Endothelial cell of umbilical vein (primary cell): ENCODE measurements around the gene GRM7. TPM values are rescaled to one million over a fixed set of nuclear protein-coding genes. Genes with fewer than 3 reads are reported as not detected.

Experiments used
- Bru-seq: library from RNA; stranded (reverse); fragments of 400-500 nt; gene quantifications from one replicate; lab custom pipeline; 2021; lab: Mats Ljungman, UMichigan
- BruChase-seq, 2 experiments: library from RNA; stranded (reverse); fragments of 400-500 nt; gene quantifications; one replicate each; lab custom pipeline; 2021; lab: Mats Ljungman, UMichigan
- BruUV-seq: library from RNA; stranded (reverse); fragments of 400-500 nt; replicated peaks from 2 replicates; lab custom pipeline; 2021; lab: Mats Ljungman, UMichigan
- CTCF ChIA-PET: fragments of 300-600, 350-600 bp; sonication (Branson Sonifier 250); formaldehyde crosslinking; loops from one replicate; lab custom pipeline; 2021; ENCODE audit warnings: antibody characterized with exemption, inconsistent platforms; lab: Charles Lee
- POLR2A ChIA-PET: fragments of 300-600, 350-600 bp; sonication (Branson Sonifier 250); formaldehyde crosslinking; loops from one replicate; lab custom pipeline; 2021; ENCODE audit warnings: antibody characterized with exemption, inconsistent platforms; lab: Charles Lee
- DNase-seq: peaks from one replicate; pipeline ENCODE4 v3.0.0-alpha.2; 2011; ENCODE audit warnings: low read depth, low spot score
- FAIRE-seq: peaks from 2 replicates; lab custom pipeline; 2011; peaks lifted over from hg19 to GRCh38; lab: Jason Lieb, UNC
- H2AFZ ChIP-seq: 2 replicates; pipeline ENCODE4 v1.6.0; 2012; ENCODE audit warnings: low read depth, low read length, control low read depth, inconsistent platforms
- H3K27ac ChIP-seq: 2 replicates; pipeline ENCODE4 v1.5.1; 2011; ENCODE audit warnings: low read depth, mild to moderate bottlenecking, control low read depth, low read length, moderate library complexity; ENCODE audit not compliant: insufficient read depth
- H3K27me3 ChIP-seq, 2 experiments: 2 replicates each; pipeline versions ENCODE4 v1.6.0 to v1.6.1; 2011; ENCODE audit warnings: low read length in 2 of 2, mixed read lengths in 1 of 2; ENCODE audit not compliant: control insufficient read depth in 2 of 2, insufficient read depth in 2 of 2
- H3K36me3 ChIP-seq, 2 experiments: 2 replicates in 1 of 2; 3 replicates in 1 of 2; pipeline ENCODE4 v1.5.1; 2011; ENCODE audit warnings: low read length in 2 of 2, mild to moderate bottlenecking in 1 of 2, moderate library complexity in 1 of 2; ENCODE audit not compliant: control insufficient read depth in 2 of 2, insufficient read depth in 2 of 2; ENCODE audit errors: extremely low read depth in 1 of 2
- H3K4me1 ChIP-seq: 3 replicates; pipeline ENCODE4 v1.5.1; 2011; ENCODE audit warnings: mild to moderate bottlenecking, low read length; ENCODE audit not compliant: control insufficient read depth, insufficient read depth; ENCODE audit errors: extremely low read depth
- H3K4me2 ChIP-seq: 2 replicates; pipeline ENCODE4 v1.6.1; 2011; ENCODE audit warnings: low read length, control low read depth, mixed read lengths; ENCODE audit not compliant: insufficient read depth
- H3K4me3 ChIP-seq, 3 experiments: fragments of 200-600 bp in 1 of 3; sonication (generic), shearing (Covaris generic) in 1 of 3; replicated peaks in 1 of 3; 2 replicates each; pipeline ENCODE4 v1.5.1; 2011 to 2016; ENCODE audit warnings: control low read depth in 3 of 3, low read length in 3 of 3, mild to moderate bottlenecking in 2 of 3, inconsistent platforms in 1 of 3, low read depth in 1 of 3, moderate library complexity in 1 of 3; ENCODE audit not compliant: insufficient read depth in 1 of 3
- H3K79me2 ChIP-seq: 2 replicates; pipeline ENCODE4 v1.6.0; 2012; ENCODE audit warnings: low read length, inconsistent platforms; ENCODE audit not compliant: control insufficient read depth, insufficient read depth
- H3K9ac ChIP-seq: replicated peaks from 2 replicates; pipeline ENCODE3; 2011; ENCODE audit warnings: low read length, control low read depth; ENCODE audit not compliant: insufficient read depth; ENCODE audit errors: extremely low read depth
- H3K9me1 ChIP-seq: replicated peaks from 3 replicates; pipeline ENCODE4 v1.6.0; 2011; ENCODE audit warnings: mild to moderate bottlenecking, low read length; ENCODE audit not compliant: control insufficient read depth, insufficient read depth; ENCODE audit errors: extremely low read depth
- H3K9me3 ChIP-seq: replicated peaks from 2 replicates; pipeline ENCODE4 v1.5.1; 2012; ENCODE audit warnings: low read length, inconsistent platforms; ENCODE audit not compliant: control insufficient read depth, insufficient read depth
- H4K20me1 ChIP-seq: replicated peaks from 2 replicates; pipeline ENCODE3; 2011; ENCODE audit warnings: mild to moderate bottlenecking, low read length; ENCODE audit not compliant: control insufficient read depth, insufficient read depth; ENCODE audit errors: extremely low read depth
- EZH2 ChIP-seq: IDR thresholded peaks from 2 replicates; pipeline ENCODE4 v1.6.1; 2012; ENCODE audit warnings: borderline replicate concordance, low read depth, mild to moderate bottlenecking, moderate library complexity, low read length, inconsistent platforms; ENCODE audit not compliant: severe bottlenecking
- FOS ChIP-seq: IDR thresholded peaks from 2 replicates; pipeline ENCODE4 v1.6.1; 2011; ENCODE audit warnings: mild to moderate bottlenecking, low read length, moderate library complexity, borderline replicate concordance; ENCODE audit not compliant: insufficient read depth
- GATA2 ChIP-seq: IDR thresholded peaks from 2 replicates; pipeline ENCODE4 v1.7.0; 2011; ENCODE audit warnings: low read depth, mild to moderate bottlenecking, moderate library complexity, mixed read lengths, low read length; ENCODE audit not compliant: insufficient read length, insufficient read depth
- JUN ChIP-seq: IDR thresholded peaks from 2 replicates; pipeline ENCODE4 v1.6.1; 2011; ENCODE audit warnings: borderline replicate concordance, low read depth; ENCODE audit not compliant: insufficient read length, insufficient read depth
- MAX ChIP-seq: IDR thresholded peaks from 2 replicates; pipeline ENCODE4 v1.6.1; 2011; ENCODE audit not compliant: insufficient read depth, insufficient read length
- MYC ChIP-seq: IDR thresholded peaks from one replicate; pipeline ENCODE4 v1.6.1; 2011; ENCODE audit warnings: mild to moderate bottlenecking, low read depth, low read length
- POLR2A ChIP-seq: IDR thresholded peaks from 2 replicates; pipeline ENCODE4 v1.6.1; 2012; ENCODE audit warnings: low read depth, mild to moderate bottlenecking, control low read depth, low read length
- POLR2AphosphoS5 ChIP-seq: IDR thresholded peaks from 2 replicates; pipeline ENCODE4 v1.6.1; 2012; ENCODE audit warnings: low read depth, mild to moderate bottlenecking, control low read depth, low read length, moderate library complexity; ENCODE audit not compliant: insufficient read depth
- dilution Hi-C: fragments of 300-500 bp; cut with MboI; formaldehyde crosslinking; loops from one replicate; pipeline ENCODE4 v1.15.0; 2019; ENCODE audit warnings: low sequenced_read_pairs; ENCODE audit not compliant: extremely low pct_ligation_motif_present
- intact Hi-C: fragments of 100-400 bp; cut with micrococcal nuclease; formaldehyde crosslinking; loops from one replicate; pipeline ENCODE4 v1.10.0; 2022
- long read RNA-seq: library from polyadenylated mRNA; stranded (forward); transcript quantifications from one replicate; pipeline ENCODE4 v2.0.0, GENCODE V29; 2021
- polyA minus RNA-seq, 3 experiments: library from RNA; depleted of rRNA, polyadenylated mRNA; stranded (reverse); fragments of >200 nt; gene quantifications; 1 replicate in 1 of 3; 2 replicates in 2 of 3; pipeline ENCODE4 v1.2.3, GENCODE V29; 2011
- polyA plus RNA-seq, 4 experiments: library from polyadenylated mRNA; depleted of rRNA in 3 of 4; stranded (reverse) in 3 of 4; unstranded in 1 of 4; fragments of >200 nt; gene quantifications; 2 replicates each; pipeline versions ENCODE4 v1.2.1 to v1.2.3, GENCODE V29; 2011 to 2012; ENCODE audit warnings: missing spikeins in 1 of 4
- total RNA-seq: library from RNA; stranded (reverse); gene quantifications from 2 replicates; pipeline ENCODE4 v1.2.3, GENCODE V29; 2021
- TF ChIP-seq, protein P1 (sequence below), 2 donors: IDR thresholded peaks; 1 replicate in 1 of 2; 2 replicates in 1 of 2; pipeline ENCODE4 v1.5.1; 2011; ENCODE audit warnings: low read length in 2 of 2, mild to moderate bottlenecking in 2 of 2, moderate library complexity in 2 of 2, control low read depth in 1 of 2, inconsistent platforms in 1 of 2, low read depth in 1 of 2; ENCODE audit not compliant: insufficient read depth in 1 of 2; ENCODE audit errors: extremely low read depth in 1 of 2

The GRM7 gene
- total RNA-seq (not detected in 2 replicates), polyA plus RNA-seq (0.10 and 0.12 TPM in 2 replicates), polyA minus RNA-seq (2.0 TPM in 1 of 2 replicates, not detected in the other), Bru-seq, nascent RNA (percentile 13 among the genes with signal in this experiment), BruChase-seq, experiment 1, labeled RNA remaining after a 6-hour chase (percentile 6 among the genes with signal in this experiment), BruChase-seq, experiment 2, labeled RNA remaining after a 2-hour chase (percentile 6 among the genes with signal in this experiment)
- polyA plus RNA-seq (2011; cell fraction: cytosol; rRNA removed) = 0.01 and 0.06 TPM in 2 replicates
- 0.28 and 0.36 TPM in 2 replicates for polyA plus RNA-seq (2011; cell fraction: nucleus; rRNA removed)
- polyA plus RNA-seq (2012) = not detected in 2 replicates
- not detected for polyA minus RNA-seq (2011; cell fraction: cytosol; rRNA and poly(A)+ RNA removed)
- polyA minus RNA-seq (2011; cell fraction: nucleus; rRNA and poly(A)+ RNA removed) = 0.53 and 1.3 TPM in 2 replicates
- long read RNA-seq, partial matches to known transcripts = 0 of 1 reads
- long read RNA-seq, other reads (novel, unspliced or antisense) = 1 of 1 reads

- no peak for DNase-seq
- Histone ChIP-seq H3K4me2 (no peak within 1 kb of the TSS), H3K4me3 (no peak within 1 kb of the TSS), H2AFZ (no peak within 1 kb of the TSS), H3K9me3 (no peaks in the 10 kb centered on the region), H3K27me3 (peaks cover 4 to 19% of the 10 kb centered on the region in 2 experiments), H3K79me2 (no peaks in the 10 kb centered on the region), H3K27ac (no peak within 1 kb of the TSS), H4K20me1 (no peaks in the 10 kb centered on the region), H3K36me3 (no peaks in the 10 kb centered on the region), H3K4me1 (no peaks in the 10 kb centered on the region), H3K9ac (no peak within 1 kb of the TSS), H3K9me1 (no peaks in the 10 kb centered on the region)
- intact Hi-C loops (no loop called here), dilution Hi-C loops (no loop called here)
- no peak for FAIRE-seq
- ChIA-PET POLR2A (no interaction called here), CTCF (no interaction called here)
- no TSS peak for BruUV-seq
- no peak for TF ChIP-seq JUN
- TF ChIP-seq MAX = no peak
- no peak for TF ChIP-seq POLR2AphosphoS5
- no peak for TF ChIP-seq MYC
- TF ChIP-seq, protein P1, sequence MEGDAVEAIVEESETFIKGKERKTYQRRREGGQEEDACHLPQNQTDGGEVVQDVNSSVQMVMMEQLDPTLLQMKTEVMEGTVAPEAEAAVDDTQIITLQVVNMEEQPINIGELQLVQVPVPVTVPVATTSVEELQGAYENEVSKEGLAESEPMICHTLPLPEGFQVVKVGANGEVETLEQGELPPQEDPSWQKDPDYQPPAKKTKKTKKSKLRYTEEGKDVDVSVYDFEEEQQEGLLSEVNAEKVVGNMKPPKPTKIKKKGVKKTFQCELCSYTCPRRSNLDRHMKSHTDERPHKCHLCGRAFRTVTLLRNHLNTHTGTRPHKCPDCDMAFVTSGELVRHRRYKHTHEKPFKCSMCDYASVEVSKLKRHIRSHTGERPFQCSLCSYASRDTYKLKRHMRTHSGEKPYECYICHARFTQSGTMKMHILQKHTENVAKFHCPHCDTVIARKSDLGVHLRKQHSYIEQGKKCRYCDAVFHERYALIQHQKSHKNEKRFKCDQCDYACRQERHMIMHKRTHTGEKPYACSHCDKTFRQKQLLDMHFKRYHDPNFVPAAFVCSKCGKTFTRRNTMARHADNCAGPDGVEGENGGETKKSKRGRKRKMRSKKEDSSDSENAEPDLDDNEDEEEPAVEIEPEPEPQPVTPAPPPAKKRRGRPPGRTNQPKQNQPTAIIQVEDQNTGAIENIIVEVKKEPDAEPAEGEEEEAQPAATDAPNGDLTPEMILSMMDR (IDR thresholded peaks at IDR 0.05; ENCODE audit: extremely low read depth in 1 of 2, insufficient read depth in 1 of 2, low read depth in 1 of 2, low read length in 2 of 2) = no peak
- TF ChIP-seq GATA2 = no peak
- TF ChIP-seq EZH2 = no peak
- TF ChIP-seq POLR2A = no peak
- TF ChIP-seq FOS = no peak
Observed at GRCh38 chr3:6860954-6861624, at the start of gene GRM7. TSS of gene GRM7 (plus strand) at chr3:6861115.
